ENCODE results near the gene SLC29A2. TPM values are rescaled to one million over a fixed set of nuclear protein-coding genes. Genes with fewer than 3 reads are reported as not detected.

Gene SLC29A2
- total RNA-seq, 1 experiment from 2014 or later: 30.3 TPM

Other genes with a start within 250 kb of the SLC29A2 start
- gene KLC2, start 114.1 kb downstream of the SLC29A2 start, total RNA-seq (2022): 49.5 and 53.1 TPM in 2 replicates
- 128 and 132 TPM in 2 replicates for gene RAB1B, start 103.1 kb downstream of the SLC29A2 start, total RNA-seq (2022)
- 4.9 and 6.1 TPM in 2 replicates for gene CNIH2, start 93.6 kb downstream of the SLC29A2 start, total RNA-seq (2022)
- 140 and 159 TPM in 2 replicates for gene YIF1A, start 82.6 kb downstream of the SLC29A2 start, total RNA-seq (2022)
- gene TMEM151A, start 79.9 kb downstream of the SLC29A2 start, total RNA-seq (2022): 0.68 and 0.88 TPM in 2 replicates
- gene CD248, start 54.7 kb downstream of the SLC29A2 start, total RNA-seq (2022): 0.27 TPM in 1 of 2 replicates, not detected in the other
- gene RIN1, start 35.3 kb downstream of the SLC29A2 start, total RNA-seq (2022): 11.7 and 12.7 TPM in 2 replicates
- 58.1 and 58.2 TPM in 2 replicates for gene BRMS1, start 26.7 kb downstream of the SLC29A2 start, total RNA-seq (2022)
- 23.0 and 23.8 TPM in 2 replicates for gene B4GAT1, start 24.1 kb downstream of the SLC29A2 start, total RNA-seq (2022)
- not detected in 2 replicates for gene NPAS4, start 49.3 kb upstream of the SLC29A2 start, total RNA-seq (2022)
- gene MRPL11, start 67.1 kb upstream of the SLC29A2 start, total RNA-seq (2022): 201 and 206 TPM in 2 replicates
- gene PELI3, start 95.1 kb upstream of the SLC29A2 start, total RNA-seq (2022): 21.0 and 21.1 TPM in 2 replicates
- 106 TPM in 2 replicates for gene DPP3, start 108.7 kb upstream of the SLC29A2 start, total RNA-seq (2022)
- gene BBS1, start 138.9 kb upstream of the SLC29A2 start, total RNA-seq (2022): 47.1 and 50.0 TPM in 2 replicates
- gene ZDHHC24, start 174.3 kb upstream of the SLC29A2 start, total RNA-seq (2022): 25.1 and 26.9 TPM in 2 replicates
- 0.16 TPM in 1 of 2 replicates, not detected in the other for gene ACTN3, start 175.1 kb upstream of the SLC29A2 start, total RNA-seq (2022)
- gene CTSF, start 196.8 kb upstream of the SLC29A2 start, total RNA-seq (2022): not detected in 2 replicates
- 1.0 TPM in 2 replicates for gene CCDC87, start 221.3 kb upstream of the SLC29A2 start, total RNA-seq (2022)
- gene CCS, start 221.4 kb upstream of the SLC29A2 start, total RNA-seq (2022): 52.9 and 54.0 TPM in 2 replicates
- 160 and 173 TPM in 2 replicates for gene RBM14, start 244.9 kb upstream of the SLC29A2 start, total RNA-seq (2022)

Data from Caco-2 (cell line).